SU-DHL-6 (cell line): Measurements from ENCODE around the gene CHERP.
"Not testable (repeated sequence)": the region's sequence is repeated elsewhere in the genome, so short reads cannot be mapped to it uniquely, and the experiment has no call there.

Source experiments
- CTCF ChIP-seq: fragments of 200-600 bp; sonication (generic); IDR thresholded peaks from one replicate; pipeline ENCODE4 v1.5.1; 2017; ENCODE audit warnings: antibody characterized with exemption, mild to moderate bottlenecking, low read length, moderate library complexity; ENCODE audit not compliant: insufficient read depth, poor library complexity, severe bottlenecking
- EZH2phosphoT487 ChIP-seq: fragments of 200-600 bp; sonication (generic), shearing (Covaris generic); conservative IDR thresholded peaks from 2 replicates; pipeline ENCODE4 v1.6.1; 2018; ENCODE audit warnings: mild to moderate bottlenecking, antibody characterized with exemption, low read length, moderate library complexity, mixed read lengths

GRCh38 chr19:16472559-16472899, 69.7 kb downstream of the CHERP start:
- TF ChIP-seq CTCF, EZH2phosphoT487: not testable (repeated sequence)
